Keratinocyte (primary cell): ENCODE measurements around the gene MAPK1IP1L. TPM values are rescaled to one million over a fixed set of nuclear protein-coding genes. Genes with fewer than 3 reads are reported as not detected.

Experiments used
- DNase-seq: peaks from one replicate; pipeline ENCODE4 v3.0.0-alpha.2; 2011; ENCODE audit warnings: low read depth, missing footprints, low spot score
- FAIRE-seq: peaks from 2 replicates; lab custom pipeline; 2011; peaks lifted over from hg19 to GRCh38; lab: Jason Lieb, UNC
- H2AFZ ChIP-seq: 2 replicates; pipeline ENCODE4 v1.6.0; 2012; ENCODE audit warnings: low read length, control low read depth, inconsistent platforms; ENCODE audit not compliant: control insufficient read depth
- H3K27ac ChIP-seq: 2 replicates; pipeline ENCODE4 v1.5.1; 2011; ENCODE audit warnings: low read length; ENCODE audit not compliant: control insufficient read depth, insufficient read depth
- H3K27me3 ChIP-seq: 3 replicates; pipeline ENCODE4 v1.6.0; 2011; ENCODE audit warnings: low read length; ENCODE audit not compliant: control insufficient read depth, insufficient read depth; ENCODE audit errors: extremely low read depth
- H3K36me3 ChIP-seq, 2 experiments: 2 replicates in 1 of 2; 3 replicates in 1 of 2; pipeline ENCODE4 v1.5.1; 2011; ENCODE audit warnings: low read length in 2 of 2, mild to moderate bottlenecking in 1 of 2; ENCODE audit not compliant: control insufficient read depth in 2 of 2, insufficient read depth in 2 of 2; ENCODE audit errors: extremely low read depth in 1 of 2
- H3K4me1 ChIP-seq: 3 replicates; pipeline ENCODE4 v1.5.1; 2011; ENCODE audit warnings: low read length; ENCODE audit not compliant: control insufficient read depth, insufficient read depth; ENCODE audit errors: extremely low read depth
- H3K4me2 ChIP-seq: 3 replicates; pipeline ENCODE4 v1.6.0; 2011; ENCODE audit warnings: low read depth, low read length; ENCODE audit not compliant: control insufficient read depth, insufficient read depth; ENCODE audit errors: extremely low read depth
- H3K4me3 ChIP-seq, 3 experiments: fragments of 200-600 bp in 1 of 3; sonication (generic) in 1 of 3; 2 replicates in 2 of 3; 3 replicates in 1 of 3; pipeline ENCODE4 v1.5.1; 2011 to 2016; ENCODE audit warnings: low read length in 3 of 3, mild to moderate bottlenecking in 3 of 3, control low read depth in 2 of 3, inconsistent platforms in 1 of 3, low read depth in 1 of 3, mixed read lengths in 1 of 3, mixed run types in 1 of 3, moderate library complexity in 1 of 3; ENCODE audit not compliant: control insufficient read depth in 2 of 3, insufficient read depth in 2 of 3; ENCODE audit errors: extremely low read depth in 1 of 3
- H3K79me2 ChIP-seq: 2 replicates; pipeline ENCODE4 v1.6.0; 2012; ENCODE audit warnings: low read length; ENCODE audit not compliant: control insufficient read depth, insufficient read depth
- H3K9ac ChIP-seq: 3 replicates; pipeline ENCODE4 v1.6.0; 2011; ENCODE audit warnings: low read length; ENCODE audit not compliant: control insufficient read depth, insufficient read depth; ENCODE audit errors: extremely low read depth
- H3K9me1 ChIP-seq: 3 replicates; pipeline ENCODE4 v1.6.0; 2011; ENCODE audit warnings: low read length; ENCODE audit not compliant: control insufficient read depth, insufficient read depth; ENCODE audit errors: extremely low read depth
- H3K9me3 ChIP-seq: 2 replicates; pipeline ENCODE4 v1.5.1; 2012; ENCODE audit warnings: low read depth, low read length; ENCODE audit not compliant: control insufficient read depth
- H4K20me1 ChIP-seq: 3 replicates; pipeline ENCODE4 v1.6.0; 2011; ENCODE audit warnings: low read length; ENCODE audit not compliant: control insufficient read depth, insufficient read depth; ENCODE audit errors: extremely low read depth
- CTCF ChIP-seq, 3 experiments: IDR thresholded peaks in 1 of 3; conservative IDR thresholded peaks in 1 of 3; optimal IDR thresholded peaks in 1 of 3; 2 replicates in 2 of 3; 3 replicates in 1 of 3; pipeline versions ENCODE3 to v1.5.1; 2011; ENCODE audit warnings: low read length in 3 of 3, mild to moderate bottlenecking in 3 of 3, moderate library complexity in 2 of 3, control low read depth in 1 of 3, inconsistent platforms in 1 of 3; ENCODE audit not compliant: insufficient read depth in 2 of 3; ENCODE audit errors: extremely low read depth in 1 of 3
- EZH2 ChIP-seq: IDR thresholded peaks from one replicate; pipeline ENCODE4 v1.6.1; 2012; ENCODE audit warnings: inconsistent platforms, mild to moderate bottlenecking, low read length, moderate library complexity
- dilution Hi-C: fragments of 300-500 bp; cut with MboI; formaldehyde crosslinking; loops from one replicate; pipeline ENCODE4 v1.7.0; 2020; ENCODE audit warnings: low sequenced_read_pairs; ENCODE audit not compliant: extremely low pct_ligation_motif_present
- polyA plus RNA-seq, 5 experiments: library from polyadenylated mRNA; depleted of rRNA in 3 of 5; stranded (reverse) in 3 of 5; stranded (forward) in 1 of 5; unstranded in 1 of 5; fragments of >200 nt; gene quantifications; 1 replicate in 1 of 5; 2 replicates in 3 of 5; 3 replicates in 1 of 5; pipeline versions ENCODE4 v1.2.1 to v1.2.3, GENCODE V29; 2011 to 2012; ENCODE audit warnings: missing spikeins in 2 of 5, low read depth in 1 of 5, low replicate concordance in 1 of 5

MAPK1IP1L gene
- polyA plus RNA-seq, 1 donor (not counting 4 experiments of a cell fraction or from before 2014, with no cell fraction given), result 48.5 TPM

GRCh38 chr14:55057919-55058318 lies 6.5 kb downstream of the MAPK1IP1L start:
- Histone ChIP-seq H3K9me3 (no peaks in the 10 kb centered on the region), H3K9me1 (no peaks in the 10 kb centered on the region), H4K20me1 (peaks cover 15% of the 10 kb centered on the region), H3K27ac (no peak overlapping the region), H3K4me1 (peaks cover 9% of the 10 kb centered on the region), H3K36me3 (peaks cover 3 to 37% of the 10 kb centered on the region in 2 experiments), H3K4me3 (no peak overlapping the region), H3K27me3 (no peaks in the 10 kb centered on the region), H3K4me2 (no peak overlapping the region), H3K9ac (no peak overlapping the region), H3K79me2 (peaks cover 96% of the 10 kb centered on the region), H2AFZ (no peak overlapping the region)
- dilution Hi-C loops, result no loop called here
- DNase-seq (no peak), FAIRE-seq (no peak)
- TF ChIP-seq CTCF (optimal IDR thresholded peaks at IDR 0.05 in 1 of 3, IDR thresholded peaks at IDR 0.05 in 1 of 3, conservative IDR thresholded peaks at IDR 0.05 in 1 of 3; ENCODE audit: extremely low read depth in 1 of 3, insufficient read depth in 2 of 3, low read length in 3 of 3), result no peak
- no peak for TF ChIP-seq EZH2

GRCh38 chr14:55059333-55059732 lies 7.9 kb downstream of the MAPK1IP1L start:
- FAIRE-seq, result no peak
- TF ChIP-seq CTCF (optimal IDR thresholded peaks at IDR 0.05 in 1 of 3, IDR thresholded peaks at IDR 0.05 in 1 of 3, conservative IDR thresholded peaks at IDR 0.05 in 1 of 3; ENCODE audit: extremely low read depth in 1 of 3, insufficient read depth in 2 of 3, low read length in 3 of 3), result no peak

More at GRCh38 chr14:55059333-55059732, 7.9 kb downstream of the MAPK1IP1L start:
- H3K79me2 ChIP-seq, result peaks cover 87% of the 10 kb centered on the region
- H3K9ac ChIP-seq, result no peak overlapping the region
- no peak for DNase-seq
- no peaks in the 10 kb centered on the region for H3K9me3 ChIP-seq
- H4K20me1 ChIP-seq, result peaks cover 14% of the 10 kb centered on the region
- no peak overlapping the region for H3K27ac ChIP-seq
- no peak overlapping the region for H3K4me2 ChIP-seq
- no peaks in the 10 kb centered on the region for H3K9me1 ChIP-seq
- no peaks in the 10 kb centered on the region for H3K4me1 ChIP-seq
- H2AFZ ChIP-seq, result no peak overlapping the region
- H3K27me3 ChIP-seq, result no peaks in the 10 kb centered on the region
- no peak overlapping the region for H3K4me3 ChIP-seq
- dilution Hi-C loops, result no loop called here
- H3K36me3 ChIP-seq, result peaks cover 6 to 37% of the 10 kb centered on the region in 2 experiments
